ENCODE data around the gene ADRA2C.

GRCh38 chr4:3775576-3775975, 9.4 kb downstream of the ADRA2C start:
- no peak for TF ChIP-seq ZNF644 (CRISPR knock-in tag; IDR thresholded peaks at IDR 0.05; ENCODE audit: low read depth)
- no peak for TF ChIP-seq POLR2A (IDR thresholded peaks at IDR 0.05; ENCODE audit: insufficient read depth in 1 of 2, low read depth in 2 of 2, low read length in 2 of 2)
- TF ChIP-seq CEBPB (IDR thresholded peaks at IDR 0.05; ENCODE audit: borderline replicate concordance, low read depth, low read length), result no peak
- TF ChIP-seq POLR2AphosphoS5 (IDR thresholded peaks at IDR 0.05; ENCODE audit: low read depth, low read length), result no peak
- TF ChIP-seq CTCF (CRISPR knock-in tag; IDR thresholded peaks at IDR 0.05), result no peak
- no peak for TF ChIP-seq ZC3H4 (CRISPR knock-in tag; IDR thresholded peaks at IDR 0.05; ENCODE audit: borderline replicate concordance)
- TF ChIP-seq SAFB2 (CRISPR knock-in tag; IDR thresholded peaks at IDR 0.05; ENCODE audit: borderline replicate concordance, low read depth), result no peak
- no peak for TF ChIP-seq EP300 (IDR thresholded peaks at IDR 0.05; ENCODE audit: low read depth in 2 of 2, low read length in 2 of 2)
- TF ChIP-seq EP300 (CRISPR knock-in tag; IDR thresholded peaks at IDR 0.05; ENCODE audit: borderline replicate concordance), result no peak
- TF ChIP-seq RFXANK (CRISPR knock-in tag; IDR thresholded peaks at IDR 0.05), result no peak
- no peak for TF ChIP-seq ZFP36L2 (CRISPR knock-in tag; IDR thresholded peaks at IDR 0.05)

All from HepG2 (cell line).